ENCODE measurements around the gene VSTM2L. TPM values are rescaled to one million over a fixed set of nuclear protein-coding genes. Genes with fewer than 3 reads are reported as not detected.

Gene VSTM2L
- polyA plus RNA-seq, 1 donor from 2014 or later = 22.1 TPM

DNA sequence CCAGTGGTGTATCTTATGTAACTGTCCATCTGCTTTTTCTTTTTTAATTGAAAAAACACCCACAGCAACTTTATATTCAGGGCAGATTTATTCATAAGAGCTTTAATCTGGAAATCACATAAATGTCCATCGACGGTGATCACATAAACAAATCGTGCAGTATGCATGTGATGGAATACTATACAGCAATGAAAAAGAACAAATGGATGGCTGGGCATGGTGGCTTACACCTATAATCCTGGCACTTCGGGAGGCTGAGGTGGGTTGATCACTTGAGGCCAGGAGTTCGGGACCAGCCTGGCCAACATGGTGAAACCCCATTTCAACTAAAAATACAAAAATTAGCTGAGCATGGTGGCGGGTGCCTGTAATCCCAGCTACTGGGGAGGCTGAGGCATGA is 39.1 kb downstream of the VSTM2L start:
- TF ChIP-seq EZH2 (IDR thresholded peaks at IDR 0.05; ENCODE audit: borderline replicate concordance, insufficient read depth, low read length, poor library complexity, severe bottlenecking) (no peak), RAD21 (conservative IDR thresholded peaks at IDR 0.05) (no peak), POLR2AphosphoS5 (IDR thresholded peaks at IDR 0.05) (no peak), EP300 (conservative IDR thresholded peaks at IDR 0.05; ENCODE audit: poor library complexity, severe bottlenecking) (no peak)
- TF ChIP-seq, protein P1, sequence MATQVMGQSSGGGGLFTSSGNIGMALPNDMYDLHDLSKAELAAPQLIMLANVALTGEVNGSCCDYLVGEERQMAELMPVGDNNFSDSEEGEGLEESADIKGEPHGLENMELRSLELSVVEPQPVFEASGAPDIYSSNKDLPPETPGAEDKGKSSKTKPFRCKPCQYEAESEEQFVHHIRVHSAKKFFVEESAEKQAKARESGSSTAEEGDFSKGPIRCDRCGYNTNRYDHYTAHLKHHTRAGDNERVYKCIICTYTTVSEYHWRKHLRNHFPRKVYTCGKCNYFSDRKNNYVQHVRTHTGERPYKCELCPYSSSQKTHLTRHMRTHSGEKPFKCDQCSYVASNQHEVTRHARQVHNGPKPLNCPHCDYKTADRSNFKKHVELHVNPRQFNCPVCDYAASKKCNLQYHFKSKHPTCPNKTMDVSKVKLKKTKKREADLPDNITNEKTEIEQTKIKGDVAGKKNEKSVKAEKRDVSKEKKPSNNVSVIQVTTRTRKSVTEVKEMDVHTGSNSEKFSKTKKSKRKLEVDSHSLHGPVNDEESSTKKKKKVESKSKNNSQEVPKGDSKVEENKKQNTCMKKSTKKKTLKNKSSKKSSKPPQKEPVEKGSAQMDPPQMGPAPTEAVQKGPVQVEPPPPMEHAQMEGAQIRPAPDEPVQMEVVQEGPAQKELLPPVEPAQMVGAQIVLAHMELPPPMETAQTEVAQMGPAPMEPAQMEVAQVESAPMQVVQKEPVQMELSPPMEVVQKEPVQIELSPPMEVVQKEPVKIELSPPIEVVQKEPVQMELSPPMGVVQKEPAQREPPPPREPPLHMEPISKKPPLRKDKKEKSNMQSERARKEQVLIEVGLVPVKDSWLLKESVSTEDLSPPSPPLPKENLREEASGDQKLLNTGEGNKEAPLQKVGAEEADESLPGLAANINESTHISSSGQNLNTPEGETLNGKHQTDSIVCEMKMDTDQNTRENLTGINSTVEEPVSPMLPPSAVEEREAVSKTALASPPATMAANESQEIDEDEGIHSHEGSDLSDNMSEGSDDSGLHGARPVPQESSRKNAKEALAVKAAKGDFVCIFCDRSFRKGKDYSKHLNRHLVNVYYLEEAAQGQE (IDR thresholded peaks at IDR 0.05; ENCODE audit: borderline replicate concordance) = no peak
- H3K27me3 ChIP-seq (ENCODE audit: insufficient read depth, low read depth, low read length) = no peaks in the 10 kb centered on the region
- H4K20me1 ChIP-seq (ENCODE audit: insufficient read depth) = no peaks in the 10 kb centered on the region
- H3K27ac ChIP-seq (ENCODE audit: low read length) = no peak overlapping the region
- no peaks in the 10 kb centered on the region for H3K9me3 ChIP-seq (ENCODE audit: low read length)
- H3K79me2 ChIP-seq (replicated peaks; ENCODE audit: insufficient read depth, low read length) = no peaks in the 10 kb centered on the region
- H2AFZ ChIP-seq (ENCODE audit: low read depth, low read length) = no peak overlapping the region
- no peak overlapping the region for H3K4me3 ChIP-seq (ENCODE audit: low read length)
- no peaks in the 10 kb centered on the region for H3F3A ChIP-seq (ENCODE audit: insufficient read depth, low read length, poor library complexity, severe bottlenecking)
- H3K9me2 ChIP-seq (ENCODE audit: insufficient read depth, low read length) = no peaks in the 10 kb centered on the region
- H3K9ac ChIP-seq (ENCODE audit: low read length) = no peak overlapping the region
- H3K4me2 ChIP-seq (ENCODE audit: low read length) = no peak overlapping the region
- H3K36me3 ChIP-seq (ENCODE audit: insufficient read depth, low read length) = no peaks in the 10 kb centered on the region

DNA sequence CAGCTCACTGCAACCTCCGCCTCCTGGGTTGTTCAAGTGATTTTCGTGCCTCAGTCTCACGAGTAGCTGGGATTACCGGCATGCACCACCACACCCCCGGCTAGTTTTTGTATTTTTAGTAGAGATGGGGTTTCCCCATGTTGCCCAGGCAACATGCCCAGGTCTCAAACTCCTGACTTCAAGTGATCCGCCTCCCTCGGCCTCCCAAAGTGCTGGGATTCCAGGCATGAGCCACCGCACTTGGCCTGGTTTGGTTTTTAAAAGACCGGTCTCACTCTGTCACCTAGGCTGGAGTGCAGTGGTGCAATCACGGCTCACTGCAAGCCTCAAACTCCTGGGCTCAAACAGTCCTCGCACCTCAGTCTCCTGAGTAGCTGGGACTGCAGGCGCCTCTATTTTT is 40.1 kb downstream of the VSTM2L start:
- H3F3A ChIP-seq (ENCODE audit: insufficient read depth, low read length, poor library complexity, severe bottlenecking) = no peaks in the 10 kb centered on the region
- no peak overlapping the region for H3K9ac ChIP-seq (ENCODE audit: low read length)
- H3K36me3 ChIP-seq (ENCODE audit: insufficient read depth, low read length) = no peaks in the 10 kb centered on the region
- H3K79me2 ChIP-seq (replicated peaks; ENCODE audit: insufficient read depth, low read length) = no peaks in the 10 kb centered on the region
- no peaks in the 10 kb centered on the region for H3K27me3 ChIP-seq (ENCODE audit: insufficient read depth, low read depth, low read length)
- H3K4me2 ChIP-seq (ENCODE audit: low read length) = no peak overlapping the region
- H3K4me3 ChIP-seq (ENCODE audit: low read length) = no peak overlapping the region
- H4K20me1 ChIP-seq (ENCODE audit: insufficient read depth) = no peaks in the 10 kb centered on the region
- no peak overlapping the region for H3K27ac ChIP-seq (ENCODE audit: low read length)
- no peaks in the 10 kb centered on the region for H3K9me3 ChIP-seq (ENCODE audit: low read length)
- TF ChIP-seq EZH2 (IDR thresholded peaks at IDR 0.05; ENCODE audit: borderline replicate concordance, insufficient read depth, low read length, poor library complexity, severe bottlenecking) = no peak
- no peak for TF ChIP-seq MXI1 (conservative IDR thresholded peaks at IDR 0.05; ENCODE audit: poor library complexity, severe bottlenecking)
- TF ChIP-seq EP300 (conservative IDR thresholded peaks at IDR 0.05; ENCODE audit: poor library complexity, severe bottlenecking) = no peak
- no peak for TF ChIP-seq SMC3 (conservative IDR thresholded peaks at IDR 0.05; ENCODE audit: poor library complexity)
- TF ChIP-seq, protein P1 (IDR thresholded peaks at IDR 0.05; ENCODE audit: borderline replicate concordance) = no peak
- TF ChIP-seq, protein P2, sequence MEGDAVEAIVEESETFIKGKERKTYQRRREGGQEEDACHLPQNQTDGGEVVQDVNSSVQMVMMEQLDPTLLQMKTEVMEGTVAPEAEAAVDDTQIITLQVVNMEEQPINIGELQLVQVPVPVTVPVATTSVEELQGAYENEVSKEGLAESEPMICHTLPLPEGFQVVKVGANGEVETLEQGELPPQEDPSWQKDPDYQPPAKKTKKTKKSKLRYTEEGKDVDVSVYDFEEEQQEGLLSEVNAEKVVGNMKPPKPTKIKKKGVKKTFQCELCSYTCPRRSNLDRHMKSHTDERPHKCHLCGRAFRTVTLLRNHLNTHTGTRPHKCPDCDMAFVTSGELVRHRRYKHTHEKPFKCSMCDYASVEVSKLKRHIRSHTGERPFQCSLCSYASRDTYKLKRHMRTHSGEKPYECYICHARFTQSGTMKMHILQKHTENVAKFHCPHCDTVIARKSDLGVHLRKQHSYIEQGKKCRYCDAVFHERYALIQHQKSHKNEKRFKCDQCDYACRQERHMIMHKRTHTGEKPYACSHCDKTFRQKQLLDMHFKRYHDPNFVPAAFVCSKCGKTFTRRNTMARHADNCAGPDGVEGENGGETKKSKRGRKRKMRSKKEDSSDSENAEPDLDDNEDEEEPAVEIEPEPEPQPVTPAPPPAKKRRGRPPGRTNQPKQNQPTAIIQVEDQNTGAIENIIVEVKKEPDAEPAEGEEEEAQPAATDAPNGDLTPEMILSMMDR (IDR thresholded peaks at IDR 0.05; ENCODE audit: poor library complexity, severe bottlenecking) = no peak
- no peak for TF ChIP-seq RAD21 (conservative IDR thresholded peaks at IDR 0.05)
- TF ChIP-seq POLR2AphosphoS5 (IDR thresholded peaks at IDR 0.05) = no peak
- no peak for TF ChIP-seq TAF1 (IDR thresholded peaks at IDR 0.05; ENCODE audit: low read depth)
- H2AFZ ChIP-seq (ENCODE audit: low read depth, low read length) = no peak overlapping the region
- H3K9me2 ChIP-seq (ENCODE audit: insufficient read depth, low read length) = no peaks in the 10 kb centered on the region
